Measurements from ENCODE around the gene RGS4.

GRCh38 chr1:163094182-163094581, 25.0 kb downstream of the RGS4 start:
- TF ChIP-seq ZNF274 (IDR thresholded peaks at IDR 0.05; ENCODE audit: low read depth, low read length) (no peak), SUZ12 (IDR thresholded peaks at IDR 0.05; ENCODE audit: extremely low read depth, insufficient read depth, insufficient read length) (no peak)
